Kidney epithelial cell (primary cell): Measurements from ENCODE around the gene RNF150. TPM values are rescaled to one million over a fixed set of nuclear protein-coding genes. Genes with fewer than 3 reads are reported as not detected.
"Not testable (repeated sequence)": the region's sequence is repeated elsewhere in the genome, so short reads cannot be mapped to it uniquely, and the experiment has no call there.

Experiments
- DNase-seq: peaks from one replicate; pipeline ENCODE4 v3.0.0-alpha.2; 2010; ENCODE audit warnings: low read depth
- H3K27me3 ChIP-seq: 2 replicates; pipeline ENCODE4 v1.6.0; 2011; ENCODE audit warnings: low read length; ENCODE audit not compliant: control insufficient read depth, insufficient read depth
- H3K36me3 ChIP-seq: 2 replicates; pipeline ENCODE4 v1.5.1; 2011; ENCODE audit warnings: low read length; ENCODE audit not compliant: control insufficient read depth, insufficient read depth
- H3K4me3 ChIP-seq: 2 replicates; pipeline ENCODE4 v1.5.1; 2011; ENCODE audit warnings: low read depth, mild to moderate bottlenecking, control low read depth, low read length
- total RNA-seq: library from RNA; depleted of rRNA; stranded (reverse); fragments of >200 nt; gene quantifications from 2 replicates; pipeline ENCODE4 v1.2.3, GENCODE V29; 2015
- TF ChIP-seq, protein P1 (sequence below): IDR thresholded peaks from 2 replicates; pipeline ENCODE4 v1.5.1; 2011; ENCODE audit warnings: mild to moderate bottlenecking, moderate library complexity, low read length, control low read depth, inconsistent platforms; ENCODE audit not compliant: insufficient read depth, poor library complexity, severe bottlenecking

Gene RNF150
- total RNA-seq, 1 donor from 2014 or later = 5.4 TPM

DNA sequence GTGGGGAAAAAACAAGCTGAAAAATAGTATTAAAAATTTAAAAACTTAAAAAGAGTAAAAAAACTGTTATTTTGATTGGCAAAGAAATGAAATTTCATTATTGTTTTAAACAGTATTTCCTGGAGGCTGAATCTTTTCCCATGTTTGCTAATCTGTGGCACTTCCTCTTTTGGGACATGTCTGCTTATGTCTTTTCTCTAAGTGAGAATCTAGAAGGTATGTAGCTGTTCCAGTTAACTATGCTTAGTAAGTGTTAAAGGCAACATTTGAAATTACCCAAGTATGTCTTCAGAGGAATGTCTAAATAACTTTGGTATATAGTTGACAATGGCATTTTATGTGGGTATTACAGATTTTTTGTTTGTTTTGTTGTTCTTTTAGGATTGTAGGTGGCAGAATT, 295.5 kb downstream of the RNF150 start:
- no peak overlapping the region for H3K4me3 ChIP-seq
- no peaks in the 10 kb centered on the region for H3K36me3 ChIP-seq
- no peak for DNase-seq
- no peaks in the 10 kb centered on the region for H3K27me3 ChIP-seq
- TF ChIP-seq, protein P1, sequence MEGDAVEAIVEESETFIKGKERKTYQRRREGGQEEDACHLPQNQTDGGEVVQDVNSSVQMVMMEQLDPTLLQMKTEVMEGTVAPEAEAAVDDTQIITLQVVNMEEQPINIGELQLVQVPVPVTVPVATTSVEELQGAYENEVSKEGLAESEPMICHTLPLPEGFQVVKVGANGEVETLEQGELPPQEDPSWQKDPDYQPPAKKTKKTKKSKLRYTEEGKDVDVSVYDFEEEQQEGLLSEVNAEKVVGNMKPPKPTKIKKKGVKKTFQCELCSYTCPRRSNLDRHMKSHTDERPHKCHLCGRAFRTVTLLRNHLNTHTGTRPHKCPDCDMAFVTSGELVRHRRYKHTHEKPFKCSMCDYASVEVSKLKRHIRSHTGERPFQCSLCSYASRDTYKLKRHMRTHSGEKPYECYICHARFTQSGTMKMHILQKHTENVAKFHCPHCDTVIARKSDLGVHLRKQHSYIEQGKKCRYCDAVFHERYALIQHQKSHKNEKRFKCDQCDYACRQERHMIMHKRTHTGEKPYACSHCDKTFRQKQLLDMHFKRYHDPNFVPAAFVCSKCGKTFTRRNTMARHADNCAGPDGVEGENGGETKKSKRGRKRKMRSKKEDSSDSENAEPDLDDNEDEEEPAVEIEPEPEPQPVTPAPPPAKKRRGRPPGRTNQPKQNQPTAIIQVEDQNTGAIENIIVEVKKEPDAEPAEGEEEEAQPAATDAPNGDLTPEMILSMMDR = no peak

DNA sequence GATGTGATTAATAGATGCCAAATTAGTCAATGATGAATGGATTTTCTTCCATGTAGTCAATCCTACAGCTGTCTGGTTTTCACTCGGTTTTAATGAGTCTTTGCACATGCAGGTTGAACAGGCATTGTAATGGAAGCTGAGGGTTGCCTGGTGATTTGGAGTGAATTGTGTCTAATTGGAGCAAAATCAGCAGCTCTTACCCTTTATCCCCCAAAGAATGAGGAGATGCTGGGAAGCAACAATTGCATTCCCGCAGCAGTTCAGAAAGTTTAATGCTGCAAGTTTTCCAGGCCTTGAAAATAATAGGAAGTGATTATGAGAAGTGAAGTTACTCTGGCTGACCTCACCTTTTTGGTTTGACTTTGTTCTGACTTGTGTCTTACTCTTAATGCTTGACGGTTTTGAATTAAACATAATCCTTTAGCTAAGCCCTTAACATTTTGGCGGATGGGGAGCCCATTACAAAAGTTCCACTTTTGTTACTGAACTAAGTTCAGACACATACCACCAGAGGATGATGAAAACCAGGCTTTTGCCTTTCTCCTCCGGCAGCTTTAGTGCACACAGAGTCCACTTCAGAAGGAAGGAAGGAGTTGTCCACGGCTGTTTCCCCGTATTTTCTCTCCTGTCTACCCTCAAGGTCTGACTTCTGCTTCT, 298.3 kb downstream of the RNF150 start:
- no peak for DNase-seq
- TF ChIP-seq, protein P1 = no peak
- no peaks in the 10 kb centered on the region for H3K36me3 ChIP-seq
- no peak overlapping the region for H3K4me3 ChIP-seq
- no peaks in the 10 kb centered on the region for H3K27me3 ChIP-seq

DNA sequence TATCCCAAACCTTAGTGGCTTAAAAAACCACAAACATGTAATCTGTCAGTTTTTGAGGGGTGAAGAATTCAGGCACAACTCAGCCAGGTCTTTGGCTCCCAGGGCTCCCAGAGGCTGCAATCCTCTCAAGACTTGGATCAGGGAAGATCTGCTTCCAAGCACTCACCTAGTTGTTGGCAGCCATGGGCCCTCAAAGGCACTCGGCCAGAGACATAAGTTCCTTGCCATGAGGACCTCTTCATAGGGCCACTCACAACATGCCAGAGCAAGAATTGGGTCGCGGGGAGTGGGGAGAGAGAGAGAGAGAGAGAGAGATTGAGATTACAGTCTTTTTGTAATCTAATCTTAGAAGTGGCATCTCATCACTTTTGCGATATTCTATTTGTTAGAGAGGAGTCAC, 300.0 kb downstream of the RNF150 start:
- Histone ChIP-seq H3K27me3 (no peaks in the 10 kb centered on the region), H3K4me3 (no peak overlapping the region), H3K36me3 (no peaks in the 10 kb centered on the region)
- TF ChIP-seq, protein P1 = no peak
- DNase-seq = no peak

DNA sequence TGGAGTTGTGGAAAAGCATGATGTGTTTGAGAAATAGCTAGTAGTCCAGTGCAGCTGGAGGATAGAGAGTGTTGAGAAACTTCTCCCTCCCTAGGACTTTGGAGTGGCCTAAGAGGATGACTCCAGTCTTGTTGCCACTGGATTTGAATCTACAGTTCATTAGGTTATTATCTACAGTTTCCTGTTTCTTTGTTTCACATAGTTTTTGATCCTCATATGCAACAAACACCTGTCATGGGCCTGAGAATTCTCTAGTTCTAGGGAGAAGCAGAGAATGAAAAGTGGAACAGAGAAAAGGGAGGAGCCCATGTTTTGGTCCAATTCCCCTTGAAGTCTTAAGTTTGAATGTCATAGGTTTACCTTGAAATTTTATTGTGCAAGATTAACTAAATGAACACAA, 303.4 kb downstream of the RNF150 start:
- Histone ChIP-seq H3K4me3 (no peak overlapping the region), H3K36me3 (no peaks in the 10 kb centered on the region), H3K27me3 (no peaks in the 10 kb centered on the region)
- TF ChIP-seq, protein P1 = no peak
- no peak for DNase-seq

DNA sequence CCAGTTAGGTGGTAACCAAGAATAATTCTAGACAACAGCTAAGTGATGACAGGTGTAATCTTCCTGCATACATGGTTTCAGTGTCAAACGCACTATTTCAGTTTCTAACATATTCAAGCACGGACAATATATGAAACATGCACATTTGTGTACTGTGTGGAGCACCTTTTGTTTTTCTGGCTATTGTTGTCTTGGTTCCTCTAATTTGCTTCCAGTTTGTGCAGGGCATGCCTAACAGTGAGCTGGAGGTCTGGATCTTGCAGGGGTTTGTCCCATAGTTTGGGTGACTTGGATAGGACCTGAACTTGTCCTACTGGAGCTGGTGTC, 306.6 kb downstream of the RNF150 start:
- Histone ChIP-seq H3K27me3 (no peaks in the 10 kb centered on the region), H3K36me3 (no peaks in the 10 kb centered on the region), H3K4me3 (no peak overlapping the region)
- TF ChIP-seq, protein P1 = no peak
- no peak for DNase-seq

DNA sequence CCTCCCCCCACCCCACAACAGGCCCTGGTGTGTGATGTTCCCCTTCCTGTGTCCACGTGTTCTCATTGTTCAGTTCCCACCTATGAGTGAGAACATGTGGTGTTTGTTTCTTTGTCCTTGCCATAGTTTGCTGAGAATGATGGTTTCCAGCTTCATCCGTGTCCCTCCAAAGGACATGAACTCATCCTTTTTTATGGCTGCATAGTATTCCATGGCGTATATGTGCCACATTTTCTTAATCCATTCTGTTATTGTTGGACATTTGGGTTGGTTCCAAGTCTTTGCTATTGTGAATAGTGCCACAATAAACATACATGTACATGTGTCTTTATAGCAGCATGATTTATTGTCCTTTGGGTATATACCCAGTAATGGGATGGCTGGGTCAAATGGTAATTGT, 312.7 kb downstream of the RNF150 start:
- not testable (repeated sequence) for H3K4me3 ChIP-seq, H3K36me3 ChIP-seq, DNase-seq, H3K27me3 ChIP-seq
